ENCODE results near the gene KAT2B.

GRCh38 chr3:20128358-20128757, 88.1 kb downstream of the KAT2B start:
- TF ChIP-seq POLR2AphosphoS5 (IDR thresholded peaks at IDR 0.05; ENCODE audit: low read depth, low read length) (no peak), GATA2 (CRISPR knock-in tag; IDR thresholded peaks at IDR 0.05) (no peak), MAX (IDR thresholded peaks at IDR 0.05; ENCODE audit: low read depth) (no peak), ELF1 (IDR thresholded peaks at IDR 0.05) (no peak), NRF1 (IDR thresholded peaks at IDR 0.05; ENCODE audit: low read depth, low read length) (no peak), NFIC (IDR thresholded peaks at IDR 0.05; ENCODE audit: borderline replicate concordance) (no peak), SMC3 (IDR thresholded peaks at IDR 0.05; ENCODE audit: low read depth, low read length) (no peak), FOXM1 (IDR thresholded peaks at IDR 0.05; ENCODE audit: low read depth) (no peak), CHD2 (IDR thresholded peaks at IDR 0.05; ENCODE audit: low read length, partially characterized antibody) (no peak), YY1 (IDR thresholded peaks at IDR 0.05; ENCODE audit: low read depth) (no peak)
- TF ChIP-seq, protein P1, sequence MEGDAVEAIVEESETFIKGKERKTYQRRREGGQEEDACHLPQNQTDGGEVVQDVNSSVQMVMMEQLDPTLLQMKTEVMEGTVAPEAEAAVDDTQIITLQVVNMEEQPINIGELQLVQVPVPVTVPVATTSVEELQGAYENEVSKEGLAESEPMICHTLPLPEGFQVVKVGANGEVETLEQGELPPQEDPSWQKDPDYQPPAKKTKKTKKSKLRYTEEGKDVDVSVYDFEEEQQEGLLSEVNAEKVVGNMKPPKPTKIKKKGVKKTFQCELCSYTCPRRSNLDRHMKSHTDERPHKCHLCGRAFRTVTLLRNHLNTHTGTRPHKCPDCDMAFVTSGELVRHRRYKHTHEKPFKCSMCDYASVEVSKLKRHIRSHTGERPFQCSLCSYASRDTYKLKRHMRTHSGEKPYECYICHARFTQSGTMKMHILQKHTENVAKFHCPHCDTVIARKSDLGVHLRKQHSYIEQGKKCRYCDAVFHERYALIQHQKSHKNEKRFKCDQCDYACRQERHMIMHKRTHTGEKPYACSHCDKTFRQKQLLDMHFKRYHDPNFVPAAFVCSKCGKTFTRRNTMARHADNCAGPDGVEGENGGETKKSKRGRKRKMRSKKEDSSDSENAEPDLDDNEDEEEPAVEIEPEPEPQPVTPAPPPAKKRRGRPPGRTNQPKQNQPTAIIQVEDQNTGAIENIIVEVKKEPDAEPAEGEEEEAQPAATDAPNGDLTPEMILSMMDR (IDR thresholded peaks at IDR 0.05) = no peak
- TF ChIP-seq, protein P2, sequence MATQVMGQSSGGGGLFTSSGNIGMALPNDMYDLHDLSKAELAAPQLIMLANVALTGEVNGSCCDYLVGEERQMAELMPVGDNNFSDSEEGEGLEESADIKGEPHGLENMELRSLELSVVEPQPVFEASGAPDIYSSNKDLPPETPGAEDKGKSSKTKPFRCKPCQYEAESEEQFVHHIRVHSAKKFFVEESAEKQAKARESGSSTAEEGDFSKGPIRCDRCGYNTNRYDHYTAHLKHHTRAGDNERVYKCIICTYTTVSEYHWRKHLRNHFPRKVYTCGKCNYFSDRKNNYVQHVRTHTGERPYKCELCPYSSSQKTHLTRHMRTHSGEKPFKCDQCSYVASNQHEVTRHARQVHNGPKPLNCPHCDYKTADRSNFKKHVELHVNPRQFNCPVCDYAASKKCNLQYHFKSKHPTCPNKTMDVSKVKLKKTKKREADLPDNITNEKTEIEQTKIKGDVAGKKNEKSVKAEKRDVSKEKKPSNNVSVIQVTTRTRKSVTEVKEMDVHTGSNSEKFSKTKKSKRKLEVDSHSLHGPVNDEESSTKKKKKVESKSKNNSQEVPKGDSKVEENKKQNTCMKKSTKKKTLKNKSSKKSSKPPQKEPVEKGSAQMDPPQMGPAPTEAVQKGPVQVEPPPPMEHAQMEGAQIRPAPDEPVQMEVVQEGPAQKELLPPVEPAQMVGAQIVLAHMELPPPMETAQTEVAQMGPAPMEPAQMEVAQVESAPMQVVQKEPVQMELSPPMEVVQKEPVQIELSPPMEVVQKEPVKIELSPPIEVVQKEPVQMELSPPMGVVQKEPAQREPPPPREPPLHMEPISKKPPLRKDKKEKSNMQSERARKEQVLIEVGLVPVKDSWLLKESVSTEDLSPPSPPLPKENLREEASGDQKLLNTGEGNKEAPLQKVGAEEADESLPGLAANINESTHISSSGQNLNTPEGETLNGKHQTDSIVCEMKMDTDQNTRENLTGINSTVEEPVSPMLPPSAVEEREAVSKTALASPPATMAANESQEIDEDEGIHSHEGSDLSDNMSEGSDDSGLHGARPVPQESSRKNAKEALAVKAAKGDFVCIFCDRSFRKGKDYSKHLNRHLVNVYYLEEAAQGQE (IDR thresholded peaks at IDR 0.05; ENCODE audit: low read depth, low read length) = no peak
- TF ChIP-seq, protein P3, sequence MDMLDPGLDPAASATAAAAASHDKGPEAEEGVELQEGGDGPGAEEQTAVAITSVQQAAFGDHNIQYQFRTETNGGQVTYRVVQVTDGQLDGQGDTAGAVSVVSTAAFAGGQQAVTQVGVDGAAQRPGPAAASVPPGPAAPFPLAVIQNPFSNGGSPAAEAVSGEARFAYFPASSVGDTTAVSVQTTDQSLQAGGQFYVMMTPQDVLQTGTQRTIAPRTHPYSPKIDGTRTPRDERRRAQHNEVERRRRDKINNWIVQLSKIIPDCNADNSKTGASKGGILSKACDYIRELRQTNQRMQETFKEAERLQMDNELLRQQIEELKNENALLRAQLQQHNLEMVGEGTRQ (IDR thresholded peaks at IDR 0.05; ENCODE audit: borderline replicate concordance, low read depth, low read length) = no peak

All from SK-N-SH (cell line).